Stomach smooth muscle (tissue), 2 donors: ENCODE measurements around the gene PTPRU.

Experiments used
- H3K27ac ChIP-seq: one replicate; pipeline ENCODE4 v1.7.0; 2013; ENCODE audit warnings: mild to moderate bottlenecking, low read length, inconsistent platforms
- H3K27me3 ChIP-seq, 2 donors: one replicate each; pipeline ENCODE4 v1.7.0; 2013; ENCODE audit warnings: low read length in 2 of 2; ENCODE audit not compliant: insufficient read depth in 2 of 2, control insufficient read depth in 1 of 2
- H3K36me3 ChIP-seq, 2 donors: one replicate each; pipeline ENCODE4 v1.7.0; 2013; ENCODE audit warnings: low read length in 2 of 2; ENCODE audit not compliant: control insufficient read depth in 2 of 2, insufficient read depth in 2 of 2
- H3K4me1 ChIP-seq: one replicate; pipeline ENCODE4 v1.7.0; 2013; ENCODE audit warnings: low read length; ENCODE audit not compliant: control insufficient read depth, insufficient read depth
- H3K4me3 ChIP-seq, 2 donors: one replicate each; pipeline ENCODE4 v1.7.0; 2013; ENCODE audit warnings: low read length in 2 of 2
- H3K9ac ChIP-seq, 2 donors: one replicate each; pipeline ENCODE4 v1.7.0; 2013; ENCODE audit warnings: low read length in 2 of 2, mild to moderate bottlenecking in 1 of 2
- H3K9me3 ChIP-seq, 2 donors: one replicate each; pipeline ENCODE4 v1.7.0; 2013; ENCODE audit warnings: low read length in 2 of 2; ENCODE audit not compliant: control insufficient read depth in 2 of 2
- donor health status: healthy.
- donor health status: Pancreatic carcinoma.

The PTPRU gene

GRCh38 chr1:29354511-29355098, 118.3 kb downstream of the PTPRU start:
- no peak overlapping the region for H3K4me3 ChIP-seq
- H3K36me3 ChIP-seq: no peaks in the 10 kb centered on the region
- H3K9ac ChIP-seq: no peak overlapping the region
- H3K27me3 ChIP-seq: peaks cover 2 to 18% of the 10 kb centered on the region in 2 donors
- no peaks in the 10 kb centered on the region for H3K4me1 ChIP-seq
- peaks cover 4 to 5% of the 10 kb centered on the region in 2 donors for H3K9me3 ChIP-seq
- H3K27ac ChIP-seq: no peak overlapping the region

- Histone ChIP-seq H3K4me3 (no peak overlapping the region), H3K9me3 (peaks cover 4 to 5% of the 10 kb centered on the region in 2 donors), H3K36me3 (no peaks in the 10 kb centered on the region), H3K9ac (no peak overlapping the region), H3K27ac (no peak overlapping the region), H3K4me1 (no peaks in the 10 kb centered on the region), H3K27me3 (peaks cover 2 to 17% of the 10 kb centered on the region in 2 donors)
These were observed 119.1 kb downstream of the PTPRU start for GRCh38 chr1:29355375-29355774.

DNA sequence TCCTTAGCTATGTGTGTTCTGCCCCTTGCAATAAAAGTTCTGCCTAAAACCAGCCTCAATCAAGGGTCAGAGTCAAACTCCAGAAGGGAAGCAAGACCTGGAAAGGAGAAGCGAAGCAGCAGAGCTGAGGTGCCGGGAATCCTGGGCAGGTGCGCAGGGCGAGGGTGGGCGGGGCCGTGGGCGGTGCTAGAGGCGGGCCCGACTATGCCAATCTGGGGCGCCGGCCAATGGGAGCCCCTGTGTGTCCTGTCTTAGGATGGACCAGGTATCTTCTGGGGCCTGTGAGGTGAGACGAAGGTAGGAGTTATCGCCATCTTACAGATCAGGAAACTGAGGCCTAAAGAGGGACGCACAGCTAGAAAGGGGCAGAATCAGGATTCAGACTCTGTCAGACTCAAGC, 120.3 kb downstream of the PTPRU start:
- Histone ChIP-seq H3K27ac (no peak overlapping the region), H3K4me3 (no peak overlapping the region), H3K4me1 (no peaks in the 10 kb centered on the region), H3K9me3 (peaks cover 4 to 5% of the 10 kb centered on the region in 2 donors), H3K36me3 (no peaks in the 10 kb centered on the region), H3K27me3 (peaks cover 7 to 21% of the 10 kb centered on the region in 2 donors), H3K9ac (no peak overlapping the region)

DNA sequence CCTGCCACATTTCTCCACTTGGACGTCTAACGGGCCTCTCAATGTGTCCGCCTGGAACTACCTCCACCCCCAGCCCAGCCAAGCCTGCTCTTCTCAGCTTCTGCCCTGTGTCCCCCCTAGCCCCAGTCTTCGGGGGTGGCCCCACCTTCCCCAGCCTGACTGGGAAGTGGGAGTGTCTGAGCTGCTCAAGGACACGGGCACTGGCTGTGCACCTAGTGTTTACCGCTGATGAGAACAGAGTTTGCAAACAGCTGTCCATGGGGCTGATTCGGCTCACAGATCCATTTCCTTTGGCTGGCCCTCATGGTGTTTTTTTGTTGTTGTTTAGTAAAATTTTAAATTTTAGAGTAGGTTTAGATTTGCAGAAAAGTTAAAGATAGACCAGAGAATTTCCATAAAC, 121.1 kb downstream of the PTPRU start:
- no peaks in the 10 kb centered on the region for H3K4me1 ChIP-seq
- H3K9ac ChIP-seq: no peak overlapping the region
- H3K36me3 ChIP-seq: no peaks in the 10 kb centered on the region
- H3K27ac ChIP-seq: no peak overlapping the region
- H3K9me3 ChIP-seq: peaks cover 2 to 5% of the 10 kb centered on the region in 2 donors
- H3K27me3 ChIP-seq: peaks cover 7 to 20% of the 10 kb centered on the region in 2 donors
- no peak overlapping the region for H3K4me3 ChIP-seq

- Histone ChIP-seq H3K9ac (no peak overlapping the region), H3K9me3 (no peaks in the 10 kb centered on the region), H3K27me3 (peaks cover 5 to 18% of the 10 kb centered on the region in 2 donors), H3K4me3 (no peak overlapping the region), H3K4me1 (no peaks in the 10 kb centered on the region), H3K36me3 (no peaks in the 10 kb centered on the region), H3K27ac (no peak overlapping the region)
These were observed 121.9 kb downstream of the PTPRU start for GRCh38 chr1:29358183-29358582.

GRCh38 chr1:29360768-29361167, 124.4 kb downstream of the PTPRU start:
- Histone ChIP-seq H3K36me3 (no peaks in the 10 kb centered on the region), H3K9ac (no peak overlapping the region), H3K27ac (no peak overlapping the region), H3K27me3 (peaks cover 5 to 15% of the 10 kb centered on the region in 2 donors), H3K9me3 (no peaks in the 10 kb centered on the region), H3K4me1 (no peaks in the 10 kb centered on the region), H3K4me3 (no peak overlapping the region)

GRCh38 chr1:29361686-29362085, 125.4 kb downstream of the PTPRU start:
- Histone ChIP-seq H3K9ac (no peak overlapping the region), H3K36me3 (no peaks in the 10 kb centered on the region), H3K27ac (no peak overlapping the region), H3K9me3 (no peaks in the 10 kb centered on the region), H3K4me3 (no peak overlapping the region), H3K4me1 (no peaks in the 10 kb centered on the region), H3K27me3 (peaks cover 5 to 17% of the 10 kb centered on the region in 2 donors)

DNA sequence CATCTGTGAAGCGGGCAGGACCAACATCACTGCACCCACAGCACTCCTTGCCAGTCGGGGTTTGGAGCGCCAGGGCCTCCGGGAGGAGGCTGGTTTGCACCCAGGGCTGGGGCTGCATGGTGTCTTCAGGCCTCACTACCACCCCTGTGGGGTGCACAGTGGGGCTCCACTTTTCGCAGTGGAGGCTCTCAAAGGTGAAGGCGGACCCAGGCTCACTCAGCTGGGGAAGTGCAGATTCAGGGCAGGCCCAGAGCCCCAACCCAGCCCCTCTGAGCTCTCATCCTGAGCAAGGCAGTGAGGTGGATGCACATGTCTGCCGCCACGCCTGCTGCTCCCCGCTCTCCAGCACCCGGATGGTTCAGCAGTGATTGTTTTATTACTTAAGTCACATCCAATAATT, 125.8 kb downstream of the PTPRU start:
- H3K4me3 ChIP-seq: no peak overlapping the region
- H3K9ac ChIP-seq: no peak overlapping the region
- H3K27me3 ChIP-seq: peaks cover 5 to 20% of the 10 kb centered on the region in 2 donors
- no peaks in the 10 kb centered on the region for H3K4me1 ChIP-seq
- no peak overlapping the region for H3K27ac ChIP-seq
- H3K36me3 ChIP-seq: no peaks in the 10 kb centered on the region
- H3K9me3 ChIP-seq: no peaks in the 10 kb centered on the region

DNA sequence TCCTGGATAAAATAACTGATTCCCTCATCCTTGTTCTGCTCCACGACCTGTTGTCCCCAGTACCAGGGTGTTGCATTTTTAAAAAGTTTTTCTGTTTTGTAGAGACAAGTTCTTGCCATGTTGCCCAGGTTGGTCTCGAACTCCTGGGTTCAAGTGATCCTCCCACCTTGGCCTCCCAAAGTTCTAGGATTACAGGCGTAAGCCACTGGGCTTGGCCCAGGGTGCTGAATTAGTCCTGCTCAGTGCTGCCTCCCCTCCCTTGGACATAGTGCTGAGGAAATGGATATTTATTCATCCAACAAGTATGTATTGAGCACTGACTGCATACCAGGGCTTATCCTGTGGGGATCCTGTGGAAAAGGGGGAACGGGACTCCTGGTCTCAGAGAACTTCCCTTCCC, 126.4 kb downstream of the PTPRU start:
- no peak overlapping the region for H3K4me3 ChIP-seq
- H3K9ac ChIP-seq: no peak overlapping the region

DNA sequence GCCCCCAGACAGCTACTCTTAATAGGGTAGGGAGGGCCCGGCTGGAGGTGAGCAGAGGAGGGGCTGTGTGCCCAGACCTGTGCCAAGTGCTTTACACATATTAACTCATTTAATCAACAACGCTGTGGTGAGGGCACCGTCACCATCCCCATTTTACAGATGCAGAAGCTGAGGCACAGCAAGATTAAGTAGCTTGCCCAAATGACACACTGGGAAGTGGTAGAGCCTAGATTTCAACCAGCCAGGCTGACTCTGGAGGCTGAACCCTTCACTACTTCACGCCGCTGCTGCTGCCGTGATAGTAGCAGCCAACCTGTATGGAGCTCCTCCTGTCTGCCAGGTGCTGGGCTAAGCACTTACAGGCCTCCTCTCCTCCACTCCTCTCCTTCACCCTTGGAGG, 127.2 kb downstream of the PTPRU start:
- Histone ChIP-seq H3K9me3 (peaks cover 8 to 9% of the 10 kb centered on the region in 2 donors), H3K27ac (no peak overlapping the region), H3K27me3 (peaks cover 5 to 24% of the 10 kb centered on the region in 2 donors), H3K4me3 (no peak overlapping the region), H3K4me1 (no peaks in the 10 kb centered on the region), H3K9ac (no peak overlapping the region), H3K36me3 (no peaks in the 10 kb centered on the region)

More for the DNA sequence above, 126.4 kb downstream of the PTPRU start:
- Histone ChIP-seq H3K4me1 (no peaks in the 10 kb centered on the region), H3K36me3 (no peaks in the 10 kb centered on the region), H3K27me3 (peaks cover 5 to 23% of the 10 kb centered on the region in 2 donors), H3K9me3 (peaks cover 1 to 2% of the 10 kb centered on the region in 2 donors), H3K27ac (no peak overlapping the region)

DNA sequence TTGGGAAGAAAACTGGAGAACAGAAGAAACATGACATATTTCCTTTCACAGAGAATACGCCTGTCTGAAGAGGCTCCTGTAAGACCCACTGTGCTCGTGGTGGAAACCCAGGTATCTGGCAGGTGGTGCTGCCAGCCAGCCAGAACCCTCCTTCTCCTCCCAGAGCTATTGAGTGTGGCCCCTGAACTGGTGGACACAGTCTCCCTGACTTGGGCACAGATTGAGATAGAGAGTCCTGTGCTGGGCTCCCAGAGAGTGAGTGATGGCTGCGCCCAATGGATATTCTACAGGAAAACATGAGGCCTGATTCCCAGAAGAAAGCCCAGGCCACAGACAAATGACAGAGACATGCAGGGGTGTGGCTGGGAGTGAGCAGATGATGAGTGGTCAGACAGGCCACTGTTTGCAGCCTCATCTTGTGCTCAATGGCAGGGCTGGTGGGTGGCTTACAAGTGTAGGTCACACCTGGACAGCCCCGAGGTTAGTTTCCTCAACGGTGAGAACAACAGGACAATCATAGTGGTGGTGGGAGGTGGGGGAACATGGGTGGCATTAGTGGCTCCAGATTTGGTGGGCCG, 127.9 kb downstream of the PTPRU start:
- no peak overlapping the region for H3K27ac ChIP-seq
- H3K4me3 ChIP-seq: no peak overlapping the region
- H3K27me3 ChIP-seq: peaks cover 5 to 25% of the 10 kb centered on the region in 2 donors
- no peak overlapping the region for H3K9ac ChIP-seq
- H3K36me3 ChIP-seq: no peaks in the 10 kb centered on the region
- H3K4me1 ChIP-seq: no peaks in the 10 kb centered on the region
- peaks cover 9 to 10% of the 10 kb centered on the region in 2 donors for H3K9me3 ChIP-seq
